Spleen (tissue), 7 donors: Measurements from ENCODE around the gene CPLX1.

Experiments used
- CTCF ChIP-seq, 11 experiments: fragments of 200-600 bp in 7 of 11; fragments of 450-650 bp in 4 of 11; sonication (generic) in 4 of 11; IDR thresholded peaks in 8 of 11; conservative IDR thresholded peaks in 3 of 11; 1 replicate in 7 of 11; 2 replicates in 4 of 11; pipeline versions ENCODE4 v1.4.0 to v1.8.0; 2016 to 2021; ENCODE audit warnings: antibody characterized with exemption in 11 of 11, inconsistent platforms in 4 of 11, mild to moderate bottlenecking in 1 of 11
- POLR2AphosphoS5 ChIP-seq, 3 donors: sonication (generic); formaldehyde crosslinking; IDR thresholded peaks; one replicate each; pipeline ENCODE4 v1.5.1; 2017; ENCODE audit warnings: antibody characterized with exemption in 3 of 3
- donor health status: DM: no; HTN: no; CAD: no; lungs with moderate emphysema.
- donor health status: DM: no; HTN: no; CAD: no.
- donor health status: DM: no; HTN: no; CAD: no.

- TF ChIP-seq CTCF (IDR thresholded peaks at IDR 0.05 in 8 of 11, conservative IDR thresholded peaks at IDR 0.05 in 3 of 11) (no peak), POLR2AphosphoS5 (IDR thresholded peaks at IDR 0.05) (no peak)
Observed at GRCh38 chr4:829761-830600, 4.1 kb upstream of the CPLX1 start.
